Subcutaneous adipose tissue (tissue), 4 donors: ENCODE data around the gene SHROOM4. TPM values are rescaled to one million over a fixed set of nuclear protein-coding genes. Genes with fewer than 3 reads are reported as not detected.

Experiments used
- total RNA-seq, 4 donors: library from RNA; depleted of rRNA; stranded (reverse); fragments of >200 nt; gene quantifications; one replicate each; pipeline ENCODE4 v1.1.0, GENCODE V29; 2016
- TF ChIP-seq, protein P1 (sequence below): fragments of 450-650 bp; IDR thresholded peaks from one replicate; pipeline ENCODE4 v1.5.1; 2016; ENCODE audit warnings: low read depth, mild to moderate bottlenecking, control low read depth, antibody characterized with exemption, moderate library complexity

SHROOM4 gene
- total RNA-seq, 4 donors from 2014 or later = 9.7 to 32.8 (median 15.3) TPM

DNA sequence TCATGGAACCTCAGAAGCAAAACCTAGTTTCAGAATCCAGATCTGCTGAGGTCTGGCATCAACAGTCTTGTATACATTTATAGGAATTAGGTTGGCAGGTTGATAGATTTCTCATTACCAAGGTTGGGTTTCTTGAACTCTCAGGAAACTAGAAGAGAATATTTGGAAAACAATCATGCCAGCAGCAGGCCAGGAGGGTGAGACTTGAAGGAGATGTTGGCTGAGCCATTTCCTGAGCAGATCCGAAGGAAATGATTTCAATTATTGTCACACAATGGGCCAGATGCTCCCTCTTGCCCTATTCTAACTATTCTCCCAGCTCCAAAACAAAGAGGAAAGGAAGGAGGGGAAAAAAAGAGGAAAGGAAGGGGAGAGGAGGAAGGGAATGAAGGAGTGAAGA lies 45.2 kb downstream of the SHROOM4 start:
- TF ChIP-seq, protein P1, sequence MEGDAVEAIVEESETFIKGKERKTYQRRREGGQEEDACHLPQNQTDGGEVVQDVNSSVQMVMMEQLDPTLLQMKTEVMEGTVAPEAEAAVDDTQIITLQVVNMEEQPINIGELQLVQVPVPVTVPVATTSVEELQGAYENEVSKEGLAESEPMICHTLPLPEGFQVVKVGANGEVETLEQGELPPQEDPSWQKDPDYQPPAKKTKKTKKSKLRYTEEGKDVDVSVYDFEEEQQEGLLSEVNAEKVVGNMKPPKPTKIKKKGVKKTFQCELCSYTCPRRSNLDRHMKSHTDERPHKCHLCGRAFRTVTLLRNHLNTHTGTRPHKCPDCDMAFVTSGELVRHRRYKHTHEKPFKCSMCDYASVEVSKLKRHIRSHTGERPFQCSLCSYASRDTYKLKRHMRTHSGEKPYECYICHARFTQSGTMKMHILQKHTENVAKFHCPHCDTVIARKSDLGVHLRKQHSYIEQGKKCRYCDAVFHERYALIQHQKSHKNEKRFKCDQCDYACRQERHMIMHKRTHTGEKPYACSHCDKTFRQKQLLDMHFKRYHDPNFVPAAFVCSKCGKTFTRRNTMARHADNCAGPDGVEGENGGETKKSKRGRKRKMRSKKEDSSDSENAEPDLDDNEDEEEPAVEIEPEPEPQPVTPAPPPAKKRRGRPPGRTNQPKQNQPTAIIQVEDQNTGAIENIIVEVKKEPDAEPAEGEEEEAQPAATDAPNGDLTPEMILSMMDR = no peak

- TF ChIP-seq, protein P1 = no peak
Observed at GRCh38 chrX:50765986-50766385, 48.0 kb downstream of the SHROOM4 start.

- TF ChIP-seq, protein P1 = no peak
Observed at GRCh38 chrX:50762578-50762977, 51.4 kb downstream of the SHROOM4 start.

GRCh38 chrX:50756276-50756675 lies 57.7 kb downstream of the SHROOM4 start:
- TF ChIP-seq, protein P1 = no peak

DNA sequence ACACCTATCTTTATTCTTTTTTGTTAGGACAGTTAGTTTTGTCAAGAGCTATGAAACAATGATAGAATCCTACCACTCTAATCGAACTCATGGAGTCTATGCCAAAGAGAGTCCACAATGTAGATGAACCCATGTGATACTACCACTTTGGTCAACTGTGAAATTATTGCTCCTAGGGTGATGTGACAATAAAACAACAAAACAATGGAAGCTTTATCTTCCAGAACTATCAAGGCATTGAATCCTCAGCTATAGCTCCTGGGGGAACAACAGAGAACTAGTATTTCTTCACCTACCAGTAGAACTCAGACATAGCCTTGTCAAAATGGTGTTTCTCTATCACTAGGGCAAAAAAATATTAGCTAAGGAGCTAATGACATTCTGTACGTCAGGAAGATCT lies 62.9 kb downstream of the SHROOM4 start:
- TF ChIP-seq, protein P1 = no peak

GRCh38 chrX:50747471-50747900 lies 66.5 kb downstream of the SHROOM4 start:
- TF ChIP-seq, protein P1 = no peak

DNA sequence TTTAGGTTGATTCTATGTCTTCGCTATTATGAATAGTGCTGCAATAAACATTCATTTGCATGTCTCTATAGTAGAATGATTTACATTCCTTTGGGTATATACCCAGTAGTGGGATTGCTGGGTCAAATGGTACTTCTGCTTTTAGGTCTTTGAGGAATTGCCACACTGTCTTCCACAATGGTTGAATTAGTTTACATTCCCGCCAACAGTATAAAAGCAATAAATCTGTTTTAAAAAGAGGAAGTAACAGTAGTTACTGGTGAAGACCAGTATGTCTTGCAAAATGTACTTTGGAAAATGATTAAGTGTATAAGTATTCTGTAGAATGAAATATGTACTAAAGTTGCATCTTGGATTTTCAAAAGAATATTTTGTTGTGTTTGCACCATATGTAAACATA lies 77.3 kb downstream of the SHROOM4 start:
- TF ChIP-seq, protein P1 = no peak
